Esophagus squamous epithelium (tissue), 4 donors: Measurements from ENCODE around the gene NUP210L.

Experiments
- CTCF ChIP-seq, 6 experiments: fragments of 450-650 bp in 4 of 6; fragments of 200-600 bp in 2 of 6; sonication (generic) in 2 of 6; IDR thresholded peaks; one replicate each; pipeline ENCODE4 v1.5.1; 2016 to 2019; ENCODE audit warnings: antibody characterized with exemption in 6 of 6, mild to moderate bottlenecking in 4 of 6, moderate library complexity in 4 of 6
- POLR2A ChIP-seq, 4 donors: fragments of 450-650 bp; IDR thresholded peaks; one replicate each; pipeline ENCODE4 v1.6.1; 2017; ENCODE audit warnings: antibody characterized with exemption in 4 of 4, mild to moderate bottlenecking in 4 of 4, moderate library complexity in 3 of 4

DNA sequence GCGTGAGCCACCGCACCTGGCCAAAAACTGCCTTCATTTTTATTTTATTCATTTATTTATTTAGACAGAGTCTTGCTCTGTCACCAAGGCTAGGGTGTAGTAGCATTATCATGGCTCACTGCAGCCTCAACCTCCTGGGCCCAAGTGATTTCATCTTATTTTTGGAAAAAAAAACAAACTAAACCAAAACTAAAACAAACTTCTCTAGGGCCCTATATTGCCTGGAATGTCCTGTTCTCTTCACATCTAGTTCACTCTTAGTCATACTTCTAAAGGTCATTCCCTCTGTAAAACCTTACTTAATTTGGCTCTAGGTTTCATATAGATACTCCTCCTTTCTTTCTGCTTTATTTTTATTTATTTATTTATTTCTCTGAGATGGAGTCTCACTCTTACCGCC is 148.7 kb downstream of the NUP210L start:
- no peak for TF ChIP-seq CTCF (IDR thresholded peaks at IDR 0.05)
- no peak for TF ChIP-seq POLR2A (IDR thresholded peaks at IDR 0.05)
